T-cell (primary cell): ENCODE results near the gene FAM217B. TPM values are rescaled to one million over a fixed set of nuclear protein-coding genes. Genes with fewer than 3 reads are reported as not detected.

Experiments
- ATAC-seq, 4 experiments: fragments of 200-7000 bp in 3 of 4; fragments of 150-1000 bp in 1 of 4; cut with Tn5 transposase; replicated peaks in 1 of 4; 1 replicate in 3 of 4; 2 replicates in 1 of 4; pipeline ENCODE4 v1.10.0; 2021; ENCODE audit warnings: moderate library complexity in 3 of 4, mild to moderate bottlenecking in 2 of 4, moderate number of reproducible peaks in 1 of 4
- CTCF ChIA-PET, 2 donors: fragments of 300-600 bp; sonication (Branson Sonifier 250); formaldehyde crosslinking; loops; one replicate each; lab custom pipeline; 2022; ENCODE audit warnings: antibody characterized with exemption in 2 of 2; lab: Charles Lee
- POLR2A ChIA-PET, 2 donors: fragments of 300-600 bp; sonication (Branson Sonifier 250); formaldehyde crosslinking; loops; one replicate each; lab custom pipeline; 2022; ENCODE audit warnings: antibody characterized with exemption in 2 of 2; lab: Charles Lee
- DNase-seq, 35 experiments: peaks; one replicate each; pipeline versions ENCODE4 v3.0.0 to v3.0.0-alpha.2; 2013 to 2023
- H3K27ac ChIP-seq: one replicate; pipeline ENCODE4 v1.5.1; 2013; ENCODE audit warnings: low read length
- H3K27me3 ChIP-seq, 2 experiments: replicated peaks in 1 of 2; 1 replicate in 1 of 2; 2 replicates in 1 of 2; pipeline versions ENCODE4 v1.6.1 to v1.7.0; 2013; ENCODE audit warnings: low read length in 1 of 2, mixed read lengths in 1 of 2; ENCODE audit not compliant: control insufficient read depth in 2 of 2, insufficient read depth in 2 of 2; ENCODE audit errors: extremely low read depth in 1 of 2
- H3K36me3 ChIP-seq, 2 donors: 1 replicate in 1 of 2; 2 replicates in 1 of 2; pipeline versions ENCODE4 v1.6.1 to v1.7.0; 2013; ENCODE audit warnings: low read length in 1 of 2; ENCODE audit not compliant: control insufficient read depth in 2 of 2, insufficient read depth in 1 of 2; ENCODE audit errors: extremely low read depth in 1 of 2
- H3K4me1 ChIP-seq, 2 experiments: 1 replicate in 1 of 2; 2 replicates in 1 of 2; pipeline versions ENCODE4 v1.6.1 to v1.7.0; 2013; ENCODE audit warnings: low read length in 2 of 2, mixed read lengths in 1 of 2; ENCODE audit not compliant: insufficient read depth in 2 of 2, control insufficient read depth in 1 of 2; ENCODE audit errors: extremely low read depth in 1 of 2
- H3K4me3 ChIP-seq, 2 donors: 1 replicate in 1 of 2; 2 replicates in 1 of 2; pipeline versions ENCODE4 v1.5.1 to v1.7.0; 2013; ENCODE audit warnings: mild to moderate bottlenecking in 2 of 2, low read length in 1 of 2, moderate library complexity in 1 of 2; ENCODE audit not compliant: control insufficient read depth in 1 of 2; ENCODE audit errors: extremely low read depth in 1 of 2
- H3K9me3 ChIP-seq: 2 replicates; pipeline ENCODE4 v1.7.0; 2013
- H3K27ac Mint-ChIP-seq, 2 donors: one replicate each; pipeline ENCODE4 v1.8.0; 2020 to 2021; ENCODE audit warnings: mild to moderate bottlenecking in 2 of 2, mixed read lengths in 2 of 2
- H3K27me3 Mint-ChIP-seq, 2 donors: one replicate each; pipeline ENCODE4 v1.8.0; 2021 to 2022; ENCODE audit warnings: mixed read lengths in 2 of 2
- H3K36me3 Mint-ChIP-seq: one replicate; pipeline ENCODE4 v1.8.0; 2021; ENCODE audit warnings: mixed read lengths
- H3K4me1 Mint-ChIP-seq, 3 donors: one replicate each; pipeline ENCODE4 v1.8.0; 2020 to 2022; ENCODE audit warnings: mixed read lengths in 3 of 3, mild to moderate bottlenecking in 1 of 3
- H3K4me3 Mint-ChIP-seq, 3 donors: one replicate each; pipeline ENCODE4 v1.8.0; 2020 to 2022; ENCODE audit warnings: mild to moderate bottlenecking in 3 of 3, mixed read lengths in 3 of 3, moderate library complexity in 3 of 3
- H3K9me3 Mint-ChIP-seq, 3 donors: one replicate each; pipeline ENCODE4 v1.8.0; 2020 to 2022; ENCODE audit warnings: mixed read lengths in 3 of 3
- WGBS: methylation state at CpG from one replicate; pipeline ENCODE4 v1.1.5; 2013; ENCODE audit warnings: missing lambda C conversion rate; ENCODE audit not compliant: insufficient coverage; 5-methylcytosine and 5-hydroxymethylcytosine counted together
- total RNA-seq, 35 experiments: library from RNA in 6 of 35; stranded (reverse) in 6 of 35; fragments of 120-200 nt in 1 of 35; gene quantifications; one replicate each; pipeline versions ENCODE4 v1.2.1 to v1.2.4 and lab custom pipeline; 2013 to 2026

Gene FAM217B
- total RNA-seq, 5 donors from 2014 or later (not counting 1 experiment from before 2014, with no cell fraction given) = 19.3 to 35.6 (median 29.5) TPM

GRCh38 chr20:59972037-59972801 lies 32.0 kb downstream of the FAM217B start:
- WGBS = 100% methylated on average over 6 of the region's 12 CpGs
- no peaks in the 10 kb centered on the region for H3K4me1 ChIP-seq
- H3K4me1 Mint-ChIP-seq = no peaks in the 10 kb centered on the region
- no peak overlapping the region for H3K27ac Mint-ChIP-seq
- H3K4me3 Mint-ChIP-seq = no peak overlapping the region
- H3K36me3 Mint-ChIP-seq = peaks cover 18% of the 10 kb centered on the region
- H3K27me3 Mint-ChIP-seq = no peaks in the 10 kb centered on the region
- CTCF ChIA-PET = no interaction called here
- no peak overlapping the region for H3K4me3 ChIP-seq
- no peaks in the 10 kb centered on the region for H3K9me3 Mint-ChIP-seq
- no peak overlapping the region for H3K27ac ChIP-seq
- H3K9me3 ChIP-seq = no peaks in the 10 kb centered on the region
- no peaks in the 10 kb centered on the region for H3K27me3 ChIP-seq
- POLR2A ChIA-PET = no interaction called here
- ATAC-seq (no peak), DNase-seq (no peak)
- H3K36me3 ChIP-seq = no peaks in the 10 kb centered on the region

DNA sequence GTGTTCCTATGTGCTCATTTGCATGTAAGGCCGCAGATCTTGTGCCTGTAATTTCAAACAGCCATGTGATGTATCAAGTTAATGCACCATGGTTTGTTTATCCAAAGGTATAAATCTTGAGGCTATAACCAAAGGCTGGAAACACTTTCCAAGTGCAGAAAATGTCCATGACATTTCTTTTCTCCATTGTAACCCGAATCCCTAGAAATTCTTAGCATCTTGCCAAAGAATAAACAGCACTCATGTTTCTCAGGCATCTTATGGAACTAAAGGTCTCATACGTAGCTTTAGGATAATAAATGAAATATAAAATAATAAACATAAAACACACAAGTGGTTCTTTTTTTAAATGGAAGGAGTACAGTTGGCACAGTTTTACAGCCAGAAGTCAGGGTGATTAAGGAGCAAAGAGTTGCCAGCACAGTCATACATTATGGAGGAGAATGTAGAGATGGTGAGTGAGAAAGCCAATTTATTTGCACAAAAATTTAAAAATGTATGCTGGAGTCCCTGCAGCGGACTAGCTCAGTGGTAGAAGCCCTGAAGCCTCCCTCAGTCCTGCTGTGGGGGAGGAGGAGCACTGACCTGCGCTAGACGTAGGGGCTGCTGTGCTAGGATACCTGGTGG lies 36.1 kb downstream of the FAM217B start:
- CTCF ChIA-PET = no interaction called here
- DNase-seq (no peak), ATAC-seq (no peak)
- Histone ChIP-seq H3K27ac (no peak overlapping the region), H3K4me1 (no peaks in the 10 kb centered on the region), H3K36me3 (no peaks in the 10 kb centered on the region), H3K4me3 (no peak overlapping the region), H3K9me3 (no peaks in the 10 kb centered on the region), H3K27me3 (no peaks in the 10 kb centered on the region)
- peaks cover 21% of the 10 kb centered on the region for H3K36me3 Mint-ChIP-seq
- no peaks in the 10 kb centered on the region for H3K9me3 Mint-ChIP-seq
- H3K4me3 Mint-ChIP-seq = no peak overlapping the region
- H3K27ac Mint-ChIP-seq = no peak overlapping the region
- H3K4me1 Mint-ChIP-seq = no peaks in the 10 kb centered on the region
- 88% methylated on average over 4 of the region's 6 CpGs for WGBS
- POLR2A ChIA-PET = no interaction called here
- H3K27me3 Mint-ChIP-seq = no peaks in the 10 kb centered on the region

GRCh38 chr20:59977086-59977485 lies 36.9 kb downstream of the FAM217B start:
- CTCF ChIA-PET = no interaction called here
- DNase-seq (no peak), ATAC-seq (no peak)

DNA sequence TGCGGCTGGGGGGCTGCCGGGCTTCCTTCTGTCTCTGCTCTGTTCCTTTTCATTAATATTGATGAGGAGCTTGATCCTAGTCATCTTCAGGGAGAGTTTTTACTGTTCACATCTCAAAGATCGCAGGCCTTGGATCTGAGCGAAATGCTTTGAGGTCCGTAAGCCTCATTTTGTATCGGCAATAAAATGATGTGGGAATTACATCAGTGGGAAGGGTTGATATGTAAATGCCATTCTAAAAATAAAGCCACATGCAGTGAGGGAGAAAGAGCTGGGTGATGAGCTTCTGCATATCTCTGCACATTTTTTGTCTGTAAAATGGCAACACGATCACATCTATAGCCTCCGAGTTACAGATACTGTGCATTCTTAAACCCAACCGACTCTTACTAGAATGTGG lies 42.9 kb downstream of the FAM217B start:
- no peaks in the 10 kb centered on the region for H3K36me3 ChIP-seq
- no peak overlapping the region for H3K27ac ChIP-seq
- no peaks in the 10 kb centered on the region for H3K9me3 Mint-ChIP-seq

More at GRCh38 chr20:59977086-59977485, 36.9 kb downstream of the FAM217B start:
- Mint-ChIP-seq H3K27me3 (no peaks in the 10 kb centered on the region), H3K27ac (no peak overlapping the region), H3K36me3 (peaks cover 20% of the 10 kb centered on the region), H3K4me3 (no peak overlapping the region), H3K9me3 (no peaks in the 10 kb centered on the region), H3K4me1 (no peaks in the 10 kb centered on the region)
- POLR2A ChIA-PET = no interaction called here
- Histone ChIP-seq H3K27me3 (no peaks in the 10 kb centered on the region), H3K27ac (no peak overlapping the region), H3K4me3 (no peak overlapping the region), H3K36me3 (no peaks in the 10 kb centered on the region), H3K4me1 (no peaks in the 10 kb centered on the region), H3K9me3 (no peaks in the 10 kb centered on the region)
- 90% methylated on average over 7 of the region's 9 CpGs for WGBS

GRCh38 chr20:59984541-59984940 lies 44.4 kb downstream of the FAM217B start:
- Histone ChIP-seq H3K36me3 (no peaks in the 10 kb centered on the region), H3K4me1 (no peaks in the 10 kb centered on the region), H3K4me3 (no peak overlapping the region), H3K27me3 (no peaks in the 10 kb centered on the region), H3K27ac (no peak overlapping the region), H3K9me3 (no peaks in the 10 kb centered on the region)
- peaks cover 19% of the 10 kb centered on the region for H3K36me3 Mint-ChIP-seq
- POLR2A ChIA-PET = no interaction called here
- no peaks in the 10 kb centered on the region for H3K9me3 Mint-ChIP-seq
- DNase-seq (no peak), ATAC-seq (no peak)
- CTCF ChIA-PET = no interaction called here
- no CpG with 5 or more reads among the region's 4 CpGs for WGBS
- no peak overlapping the region for H3K4me3 Mint-ChIP-seq
- H3K27ac Mint-ChIP-seq = no peak overlapping the region
- H3K4me1 Mint-ChIP-seq = no peaks in the 10 kb centered on the region
- no peaks in the 10 kb centered on the region for H3K27me3 Mint-ChIP-seq

More for the DNA sequence above, 42.9 kb downstream of the FAM217B start:
- WGBS = 97% methylated on average over 4 of the region's 9 CpGs
- H3K9me3 ChIP-seq = no peaks in the 10 kb centered on the region
- CTCF ChIA-PET = no interaction called here
- no peak overlapping the region for H3K4me3 ChIP-seq
- no peaks in the 10 kb centered on the region for H3K27me3 ChIP-seq
- Mint-ChIP-seq H3K27ac (no peak overlapping the region), H3K27me3 (no peaks in the 10 kb centered on the region), H3K4me1 (no peaks in the 10 kb centered on the region), H3K4me3 (no peak overlapping the region), H3K36me3 (peaks cover 15% of the 10 kb centered on the region)
- ATAC-seq (no peak), DNase-seq (no peak)
- H3K4me1 ChIP-seq = no peaks in the 10 kb centered on the region
- POLR2A ChIA-PET = no interaction called here

DNA sequence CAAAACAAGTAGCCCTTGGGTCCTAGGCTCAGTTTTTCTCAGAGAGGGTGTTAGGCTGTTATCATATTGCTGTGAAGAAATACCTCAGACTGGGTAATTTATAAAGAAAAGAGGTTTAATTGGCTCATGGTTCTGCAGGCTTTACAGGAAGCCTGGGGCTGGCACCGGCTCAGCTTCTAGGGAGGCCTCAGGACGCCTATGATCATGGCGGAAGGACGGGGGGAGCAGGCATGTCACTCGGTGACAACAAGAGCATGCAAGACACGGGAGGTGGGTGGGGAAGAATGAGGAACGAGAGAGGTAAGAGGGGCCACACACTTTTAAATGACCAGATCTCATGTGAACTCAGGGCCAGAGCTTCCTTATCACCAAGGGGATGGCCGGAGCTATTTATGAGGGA lies 45.0 kb downstream of the FAM217B start:
- Mint-ChIP-seq H3K9me3 (no peaks in the 10 kb centered on the region), H3K27me3 (no peaks in the 10 kb centered on the region), H3K27ac (no peak overlapping the region), H3K36me3 (peaks cover 23% of the 10 kb centered on the region), H3K4me1 (no peaks in the 10 kb centered on the region), H3K4me3 (no peak overlapping the region)
- WGBS = 89% methylated on average over 4 of the region's 8 CpGs
- ChIA-PET CTCF (no interaction called here), POLR2A (no interaction called here)
- DNase-seq (no peak), ATAC-seq (no peak)
- no peaks in the 10 kb centered on the region for H3K9me3 ChIP-seq
- no peak overlapping the region for H3K27ac ChIP-seq
- H3K36me3 ChIP-seq = no peaks in the 10 kb centered on the region
- H3K4me3 ChIP-seq = no peak overlapping the region
- H3K4me1 ChIP-seq = no peaks in the 10 kb centered on the region
- no peaks in the 10 kb centered on the region for H3K27me3 ChIP-seq
